Neural cell (in vitro differentiated cells): ENCODE results near the gene KIF12. TPM values are rescaled to one million over a fixed set of nuclear protein-coding genes. Genes with fewer than 3 reads are reported as not detected.
"Not testable (repeated sequence)": the region's sequence is repeated elsewhere in the genome, so short reads cannot be mapped to it uniquely, and the experiment has no call there.

Experiments used
- H2AFZ ChIP-seq: fragments of 200-600, 300-800 bp; sonication (generic), shearing (Covaris generic); 2 replicates; pipeline ENCODE4 v1.6.0; 2014; ENCODE audit warnings: low read depth, mild to moderate bottlenecking, antibody characterized with exemption, low read length, moderate library complexity
- H3F3A ChIP-seq: fragments of 200-600 bp; shearing (Covaris generic); 2 replicates; pipeline ENCODE4 v1.6.1; 2016; ENCODE audit warnings: mild to moderate bottlenecking, moderate library complexity, mixed read lengths, antibody characterized with exemption, low read length; ENCODE audit not compliant: insufficient read depth, poor library complexity, severe bottlenecking
- H3K27ac ChIP-seq: fragments of 200-600, 300-800 bp; sonication (generic), shearing (Covaris generic); 2 replicates; pipeline ENCODE4 v1.5.1; 2014; ENCODE audit warnings: mild to moderate bottlenecking, low read length, moderate library complexity
- H3K27me3 ChIP-seq: fragments of 300-800, 200-600 bp; sonication (generic), shearing (Covaris generic); 2 replicates; pipeline ENCODE4 v1.6.0; 2014; ENCODE audit warnings: mild to moderate bottlenecking, low read depth, low read length, moderate library complexity; ENCODE audit not compliant: insufficient read depth
- H3K36me3 ChIP-seq: fragments of 300-800, 200-600 bp; sonication (generic), shearing (Covaris generic); 2 replicates; pipeline ENCODE4 v1.5.1; 2014; ENCODE audit warnings: mild to moderate bottlenecking, antibody characterized with exemption, low read length, moderate library complexity; ENCODE audit not compliant: insufficient read depth
- H3K4me2 ChIP-seq: fragments of 300-800, 200-600 bp; sonication (generic), shearing (Covaris generic); 2 replicates; pipeline ENCODE4 v1.6.0; 2014; ENCODE audit warnings: mild to moderate bottlenecking, low read length
- H3K4me3 ChIP-seq: fragments of 300-800, 200-600 bp; sonication (generic), shearing (Covaris generic); 2 replicates; pipeline ENCODE4 v1.5.1; 2014; ENCODE audit warnings: mild to moderate bottlenecking, low read length, moderate library complexity
- H3K79me2 ChIP-seq: fragments of 200-600 bp; shearing (Covaris generic); replicated peaks from 2 replicates; pipeline ENCODE4 v1.6.0; 2014; ENCODE audit warnings: mild to moderate bottlenecking, low read length, moderate library complexity; ENCODE audit not compliant: insufficient read depth
- H3K9ac ChIP-seq: fragments of 300-800, 200-600 bp; sonication (generic), shearing (Covaris generic); 2 replicates; pipeline ENCODE4 v1.6.1; 2016; ENCODE audit warnings: mild to moderate bottlenecking, low read length, mixed read lengths
- H3K9me2 ChIP-seq: fragments of 200-600 bp; shearing (Covaris generic); 2 replicates; pipeline ENCODE4 v1.6.1; 2016; ENCODE audit warnings: mild to moderate bottlenecking, low read length, mixed read lengths; ENCODE audit not compliant: insufficient read depth
- H3K9me3 ChIP-seq: fragments of 200-600, 300-800 bp; sonication (generic), shearing (Covaris generic); 2 replicates; pipeline ENCODE4 v1.6.1; 2016; ENCODE audit warnings: mild to moderate bottlenecking, mixed run types, low read length, moderate library complexity, mixed read lengths
- H4K20me1 ChIP-seq: fragments of 200-600 bp; shearing (Covaris generic); 2 replicates; pipeline ENCODE4 v1.6.1; 2016; ENCODE audit warnings: mild to moderate bottlenecking, mixed run types; ENCODE audit not compliant: insufficient read depth
- CTCF ChIP-seq: fragments of 450-650 bp; IDR thresholded peaks from 2 replicates; pipeline ENCODE4 v1.5.1; 2014; ENCODE audit warnings: antibody characterized with exemption, mild to moderate bottlenecking, moderate library complexity; ENCODE audit not compliant: poor library complexity, severe bottlenecking
- EP300 ChIP-seq: fragments of 450-650 bp; conservative IDR thresholded peaks from 2 replicates; pipeline ENCODE4 v1.6.1; 2014; ENCODE audit warnings: antibody characterized with exemption, mild to moderate bottlenecking, moderate library complexity; ENCODE audit not compliant: poor library complexity, severe bottlenecking
- EZH2 ChIP-seq: fragments of 200-600, 300-800 bp; shearing (Covaris generic), sonication (generic); IDR thresholded peaks from 2 replicates; pipeline ENCODE4 v1.6.1; 2014; ENCODE audit warnings: antibody characterized with exemption, low read length, borderline replicate concordance, mild to moderate bottlenecking; ENCODE audit not compliant: insufficient read depth, poor library complexity, severe bottlenecking
- MXI1 ChIP-seq: fragments of 450-650 bp; conservative IDR thresholded peaks from 2 replicates; pipeline ENCODE4 v1.6.1; 2014; ENCODE audit warnings: antibody characterized with exemption, mild to moderate bottlenecking; ENCODE audit not compliant: poor library complexity, severe bottlenecking
- POLR2AphosphoS5 ChIP-seq: IDR thresholded peaks from 2 replicates; pipeline ENCODE4 v1.6.1; 2012
- RAD21 ChIP-seq: fragments of 450-650 bp; conservative IDR thresholded peaks from 2 replicates; pipeline ENCODE4 v1.6.1; 2014; ENCODE audit warnings: antibody characterized with exemption, mild to moderate bottlenecking, moderate library complexity
- REST ChIP-seq: IDR thresholded peaks from 2 replicates; pipeline ENCODE4 v1.6.1; 2012; ENCODE audit warnings: borderline replicate concordance
- SMC3 ChIP-seq: fragments of 450-650 bp; conservative IDR thresholded peaks from 2 replicates; pipeline ENCODE4 v1.6.1; 2014; ENCODE audit warnings: antibody characterized with exemption, mild to moderate bottlenecking, moderate library complexity; ENCODE audit not compliant: poor library complexity
- TAF1 ChIP-seq: IDR thresholded peaks from 2 replicates; pipeline ENCODE4 v1.6.1; 2012; ENCODE audit warnings: low read depth
- polyA plus RNA-seq: library from polyadenylated mRNA; depleted of rRNA; stranded (reverse); fragments of >200 nt; gene quantifications from 2 replicates; pipeline ENCODE4 v1.2.3, GENCODE V29; 2014

KIF12 gene
- polyA plus RNA-seq, 1 donor from 2014 or later = not detected

- Histone ChIP-seq H2AFZ (no peak overlapping the region), H3K4me2 (no peak overlapping the region), H3K79me2 (no peaks in the 10 kb centered on the region), H3K9ac (no peak overlapping the region), H4K20me1 (no peaks in the 10 kb centered on the region), H3K36me3 (peaks cover 20% of the 10 kb centered on the region), H3K4me3 (no peak overlapping the region), H3K27me3 (no peaks in the 10 kb centered on the region), H3K9me2 (no peaks in the 10 kb centered on the region), H3K9me3 (no peaks in the 10 kb centered on the region), H3K27ac (no peak overlapping the region), H3F3A (no peaks in the 10 kb centered on the region)
- TF ChIP-seq TAF1 = no peak
- TF ChIP-seq REST = no peak
- TF ChIP-seq SMC3 = no peak
- TF ChIP-seq EZH2 = no peak
- TF ChIP-seq RAD21 = no peak
These were observed 52.2 kb downstream of the KIF12 start for GRCh38 chr9:114046875-114047274.

- Histone ChIP-seq H3K4me3 (no peak overlapping the region), H3K79me2 (no peaks in the 10 kb centered on the region), H3K27me3 (no peaks in the 10 kb centered on the region), H3K9me2 (no peaks in the 10 kb centered on the region), H2AFZ (no peak overlapping the region), H4K20me1 (no peaks in the 10 kb centered on the region), H3K36me3 (peaks cover 20% of the 10 kb centered on the region), H3K9ac (no peak overlapping the region), H3K9me3 (no peaks in the 10 kb centered on the region), H3K4me2 (no peak overlapping the region), H3F3A (no peaks in the 10 kb centered on the region), H3K27ac (no peak overlapping the region)
- TF ChIP-seq CTCF (no peak), SMC3 (no peak), MXI1 (no peak), EZH2 (no peak), REST (no peak), EP300 (no peak), POLR2AphosphoS5 (no peak)
These were observed 52.8 kb downstream of the KIF12 start for GRCh38 chr9:114046237-114046755.

GRCh38 chr9:114043660-114044059 is 55.4 kb downstream of the KIF12 start:
- not testable (repeated sequence) for H3K27ac ChIP-seq, H3K79me2 ChIP-seq, H4K20me1 ChIP-seq, H3K9me3 ChIP-seq, H2AFZ ChIP-seq, H3K4me3 ChIP-seq, H3K27me3 ChIP-seq, H3K4me2 ChIP-seq, H3K9ac ChIP-seq, H3F3A ChIP-seq, H3K9me2 ChIP-seq
- peaks cover 12% of the 10 kb centered on the region for H3K36me3 ChIP-seq
